Hindlimb muscle (tissue), 1 donor: ENCODE data around the gene PTX3. TPM values are rescaled to one million over a fixed set of nuclear protein-coding genes. Genes with fewer than 3 reads are reported as not detected.

ENCODE experiments used
- DNase-seq: peaks from one replicate; pipeline ENCODE4 v3.0.0-alpha.2; 2013
- polyA plus RNA-seq: library from polyadenylated mRNA; unstranded; fragments of 120-200 nt; gene quantifications from one replicate; pipeline ENCODE4 v1.2.1, GENCODE V29; 2013; ENCODE audit not compliant: insufficient read length

Gene PTX3
- polyA plus RNA-seq, 1 donor, result 10.1 TPM

- no peak for DNase-seq
These were observed 43.0 kb downstream of the PTX3 start for GRCh38 chr3:157479464-157480243.

DNA sequence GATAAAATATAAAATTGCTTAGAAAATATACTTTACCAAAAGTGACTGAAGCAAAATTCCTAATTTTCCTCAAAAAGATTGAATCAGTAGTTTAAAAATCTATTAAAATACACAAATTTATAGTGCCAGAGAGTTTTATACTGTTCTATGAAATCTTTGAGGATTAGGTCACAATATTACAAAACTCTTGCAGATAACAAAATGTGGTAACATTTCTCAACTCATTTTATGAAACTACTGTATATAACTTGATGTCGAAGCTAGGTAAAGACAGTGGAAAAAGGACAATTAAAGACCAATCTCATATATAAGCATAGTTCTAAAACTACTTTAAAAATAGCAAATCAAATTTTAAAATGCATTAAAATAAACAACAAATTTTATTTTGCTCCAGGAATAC is 50.7 kb downstream of the PTX3 start:
- DNase-seq, result no peak

- no peak for DNase-seq
These were observed 51.5 kb downstream of the PTX3 start for GRCh38 chr3:157488144-157488543.

GRCh38 chr3:157491136-157491535 is 54.5 kb downstream of the PTX3 start:
- DNase-seq, result no peak

Other genes starting within 250 kb of the PTX3 start
- 1.0 TPM for gene VEPH1, start 66.6 kb downstream of the PTX3 start, polyA plus RNA-seq